HG02678 (cell line): ENCODE measurements around the gene TMEM267.
"Not testable (repeated sequence)": the region's sequence is repeated elsewhere in the genome, so short reads cannot be mapped to it uniquely, and the experiment has no call there.

Experiments
- ATAC-seq: cut with Tn5 transposase; IDR thresholded peaks from one replicate; pipeline ENCODE4 v1.9.1; 2021; ENCODE audit warnings: mild to moderate bottlenecking, moderate library complexity; ENCODE audit not compliant: unreplicated experiment

The TMEM267 gene

DNA sequence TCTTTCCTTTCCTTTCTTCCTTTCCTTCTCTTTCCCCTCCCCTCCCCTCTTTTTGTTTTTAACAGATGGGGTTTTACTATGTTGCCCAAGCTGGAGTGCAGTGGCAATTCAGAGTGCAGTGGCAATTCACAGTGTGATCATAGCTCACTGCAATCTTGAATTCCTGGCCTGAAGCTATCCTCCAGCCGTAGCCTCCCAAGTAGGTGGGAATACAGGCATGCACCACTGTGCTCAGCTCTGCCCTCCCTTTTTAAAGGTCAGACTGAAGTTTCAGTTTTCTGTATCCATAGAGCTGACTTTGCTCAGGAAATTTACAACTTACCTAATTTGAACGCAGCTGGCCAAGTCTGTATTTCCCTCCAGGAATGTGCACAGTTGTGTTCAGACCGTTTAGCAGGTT, 72.2 kb downstream of the TMEM267 start:
- no peak for ATAC-seq

DNA sequence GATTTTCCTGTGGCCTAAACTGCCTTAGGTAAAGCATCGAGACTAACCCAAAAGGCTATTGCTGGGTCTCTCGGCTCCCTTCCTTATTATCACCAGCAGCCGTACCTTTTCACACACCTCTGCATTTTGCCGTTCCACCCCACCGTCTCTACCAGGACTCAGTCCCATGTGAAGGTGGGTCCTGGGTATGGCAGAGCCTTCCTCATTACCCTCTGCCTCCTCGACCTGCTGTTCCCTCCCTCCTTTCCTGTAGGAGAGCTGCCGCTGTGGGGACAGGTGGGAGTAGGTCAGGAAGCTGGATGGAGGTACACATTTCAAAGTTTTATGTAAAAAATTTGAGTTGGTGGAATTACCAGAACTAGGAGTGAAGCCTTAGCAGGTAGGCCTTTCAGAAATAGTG, 73.3 kb downstream of the TMEM267 start:
- no peak for ATAC-seq

DNA sequence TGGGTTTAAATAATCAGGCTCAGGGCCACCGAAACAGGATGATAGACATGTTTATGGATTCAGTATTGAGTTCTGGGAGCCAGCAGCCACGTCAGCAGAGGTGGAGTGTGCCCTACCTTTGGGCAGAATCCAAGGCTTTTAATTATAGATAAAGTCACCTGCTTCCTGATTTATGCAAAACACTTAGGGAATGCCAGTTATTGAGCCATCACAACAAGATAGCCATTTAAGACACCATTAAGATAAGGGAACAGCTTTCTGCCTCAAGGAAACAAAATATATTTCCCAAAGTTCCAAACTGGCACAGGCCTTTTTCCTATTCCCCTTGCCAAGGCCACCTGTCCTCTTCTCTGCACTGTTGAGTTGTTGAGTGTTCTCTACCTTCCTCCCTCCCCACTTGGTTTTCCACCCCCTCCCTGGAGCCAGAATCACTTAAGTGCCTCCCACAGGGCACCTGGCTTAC, 73.8 kb downstream of the TMEM267 start:
- ATAC-seq: no peak

DNA sequence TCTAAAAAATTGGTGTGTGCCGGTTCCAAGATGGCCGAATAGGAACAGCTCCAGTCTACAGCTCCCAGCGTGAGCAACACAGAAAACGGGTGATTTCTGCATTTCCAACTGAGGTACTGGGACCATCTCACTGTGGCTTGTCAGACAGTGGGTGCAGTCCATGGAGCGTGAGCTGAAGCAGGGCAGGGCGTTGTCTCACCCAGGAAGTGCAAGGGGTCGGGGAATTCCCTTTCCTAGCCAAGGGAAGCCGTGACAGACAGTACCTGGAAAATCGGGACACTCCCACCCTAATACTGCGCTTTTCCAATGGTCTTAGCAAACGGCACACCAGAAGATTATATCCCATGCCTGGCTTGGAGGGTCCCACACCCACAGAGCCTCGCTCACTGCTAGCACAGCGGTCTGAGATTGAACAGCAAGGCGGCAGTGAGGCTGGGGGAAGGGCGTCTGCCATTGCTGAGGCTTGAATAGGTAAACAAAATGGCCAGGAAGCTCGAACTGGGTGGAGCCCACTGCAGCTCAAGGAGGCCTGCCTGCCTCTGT, 81.1 kb downstream of the TMEM267 start:
- not testable (repeated sequence) for ATAC-seq

DNA sequence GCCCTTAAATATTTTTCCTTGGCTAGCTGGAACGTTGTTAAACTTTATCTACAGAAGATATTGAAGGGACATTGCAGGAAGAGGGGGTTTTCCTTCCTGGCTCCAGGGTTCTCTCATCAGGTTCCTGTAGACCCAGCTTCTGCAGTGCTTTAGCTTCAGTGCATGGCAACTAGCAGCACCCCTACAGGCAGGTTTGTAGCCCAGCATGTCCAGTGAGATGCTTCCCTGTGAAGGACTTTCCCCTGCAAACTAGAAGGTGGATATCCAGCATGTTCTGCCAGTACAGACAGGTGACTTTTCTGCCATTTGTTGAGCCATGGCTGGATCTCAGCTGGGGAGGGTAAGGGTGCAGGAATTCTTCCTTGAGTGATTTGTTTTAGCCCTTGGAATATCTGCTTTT, 81.8 kb downstream of the TMEM267 start:
- ATAC-seq: no peak

DNA sequence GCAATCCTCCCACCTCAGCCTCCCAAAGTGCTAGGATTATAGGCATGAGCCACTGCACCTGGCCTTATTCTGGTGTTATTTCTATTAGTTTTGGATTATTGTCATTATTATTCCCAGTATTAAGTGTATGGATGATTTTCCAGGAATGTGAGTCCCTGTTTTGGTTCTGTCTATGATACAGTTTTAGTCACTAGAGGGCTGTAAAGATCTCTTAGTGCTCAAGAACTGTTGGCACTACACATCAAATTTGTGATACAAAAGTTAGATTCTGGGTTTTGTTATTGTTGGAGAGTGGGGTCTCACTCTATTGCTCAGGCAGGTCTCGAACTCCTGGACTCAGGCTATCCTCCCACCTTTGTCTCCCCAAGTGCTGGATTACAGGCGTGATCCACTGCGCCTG, 83.6 kb downstream of the TMEM267 start:
- no peak for ATAC-seq

DNA sequence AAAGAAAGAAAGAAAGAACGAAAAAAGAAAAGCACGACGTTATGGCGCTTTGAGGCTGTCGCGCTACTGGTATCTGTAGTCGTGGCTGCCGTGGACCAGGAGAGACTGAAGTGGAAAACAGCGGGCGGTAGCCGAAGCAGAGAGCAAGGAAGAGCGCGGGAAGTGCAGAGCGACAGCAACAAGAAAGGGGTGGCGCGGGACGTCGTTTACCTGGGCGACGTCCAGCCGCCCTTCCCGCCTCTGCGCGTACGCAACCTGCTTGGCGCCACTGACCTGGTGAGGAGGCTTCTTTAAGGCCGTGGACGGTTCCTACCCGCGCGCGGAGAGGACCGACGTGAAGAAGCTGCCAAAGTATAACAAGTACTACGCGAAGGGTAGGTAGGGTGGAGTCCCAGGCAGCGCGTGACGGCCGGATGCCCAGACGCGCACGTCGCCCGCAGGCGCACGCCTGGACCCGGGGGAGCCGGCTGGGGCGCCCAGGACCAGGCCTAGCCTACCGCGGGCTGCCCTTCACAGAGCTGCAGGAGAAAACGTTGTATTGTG, 86.8 kb downstream of the TMEM267 start:
- ATAC-seq: peak; percentile 99
